PC-9 (cell line): ENCODE results near the gene ZNF831. TPM values are rescaled to one million over a fixed set of nuclear protein-coding genes. Genes with fewer than 3 reads are reported as not detected.

Source experiments
- BruUV-seq: library from RNA; stranded (reverse); fragments of 400-500 nt; replicated peaks from 2 replicates; lab custom pipeline; 2021; lab: Mats Ljungman, UMichigan
- CTCF ChIA-PET: fragments of 300-600 bp; sonication (Branson Sonifier 250); formaldehyde crosslinking; loops from one replicate; lab custom pipeline; 2022; ENCODE audit warnings: antibody characterized with exemption; lab: Charles Lee
- POLR2A ChIA-PET: fragments of 300-600 bp; sonication (Branson Sonifier 250); formaldehyde crosslinking; loops from one replicate; lab custom pipeline; 2022; ENCODE audit warnings: antibody characterized with exemption; ENCODE audit not compliant: unreplicated experiment; lab: Charles Lee
- DNase-seq, 2 experiments: peaks; one replicate each; pipeline versions ENCODE4 v3.0.0 to v3.0.0-alpha.2; 2015 to 2022; ENCODE audit warnings: mixed read lengths in 1 of 2
- H2AFZ ChIP-seq: fragments of 200-600 bp; sonication (generic); 2 replicates; pipeline ENCODE4 v1.8.1; 2017; ENCODE audit warnings: antibody characterized with exemption
- H3F3A ChIP-seq: fragments of 200-600 bp; sonication (generic); 2 replicates; pipeline ENCODE4 v1.8.1; 2017; ENCODE audit warnings: antibody characterized with exemption, mild to moderate bottlenecking, low read depth; ENCODE audit not compliant: insufficient read depth
- H3K27ac ChIP-seq: fragments of 200-600 bp; sonication (generic); 2 replicates; pipeline ENCODE4 v1.6.1; 2016; ENCODE audit warnings: mixed run types
- H3K27me3 ChIP-seq: fragments of 200-600 bp; sonication (generic); 2 replicates; pipeline ENCODE4 v1.6.1; 2016; ENCODE audit warnings: low read depth, mixed run types; ENCODE audit not compliant: insufficient read depth
- H3K36me3 ChIP-seq: fragments of 200-600 bp; sonication (generic); 2 replicates; pipeline ENCODE4 v1.6.1; 2016; ENCODE audit warnings: low read depth, mixed run types
- H3K4me1 ChIP-seq: fragments of 200-600 bp; sonication (generic); replicated peaks from 2 replicates; pipeline ENCODE4 v1.6.1; 2016; ENCODE audit warnings: mixed run types; ENCODE audit not compliant: insufficient read depth
- H3K4me2 ChIP-seq: fragments of 200-600 bp; sonication (generic); 2 replicates; pipeline ENCODE4 v1.6.1; 2017; ENCODE audit warnings: mixed run types
- H3K4me3 ChIP-seq: fragments of 200-600 bp; sonication (generic); 2 replicates; pipeline ENCODE4 v1.6.1; 2016; ENCODE audit warnings: mixed run types
- H3K79me2 ChIP-seq: fragments of 200-600 bp; sonication (generic); 2 replicates; pipeline ENCODE4 v1.6.1; 2017; ENCODE audit warnings: low read depth, mixed run types
- H3K9me2 ChIP-seq: fragments of 200-600 bp; sonication (generic); 2 replicates; pipeline ENCODE4 v1.8.1; 2017; ENCODE audit warnings: mild to moderate bottlenecking; ENCODE audit not compliant: insufficient read depth
- H3K9me3 ChIP-seq: fragments of 200-600 bp; sonication (generic); 2 replicates; pipeline ENCODE4 v1.8.1; 2016; ENCODE audit warnings: low read depth; ENCODE audit not compliant: insufficient read depth
- H4K20me1 ChIP-seq: fragments of 200-600 bp; sonication (generic); 2 replicates; pipeline ENCODE4 v1.8.1; 2017; ENCODE audit not compliant: insufficient read depth
- CTCF ChIP-seq: fragments of 200-600 bp; sonication (generic); conservative IDR thresholded peaks from 2 replicates; pipeline ENCODE4 v1.6.1; 2017; ENCODE audit warnings: mixed run types, antibody characterized with exemption, mild to moderate bottlenecking, moderate library complexity
- EZH2 ChIP-seq: fragments of 200-600 bp; sonication (generic); IDR thresholded peaks from 2 replicates; pipeline ENCODE4 v1.8.0; 2017; ENCODE audit warnings: antibody characterized with exemption, low read depth
- intact Hi-C: fragments of 100-400 bp; cut with micrococcal nuclease; formaldehyde crosslinking; loops from one replicate; pipeline ENCODE4 v1.10.0; 2022; ENCODE audit not compliant: unreplicated experiment
- total RNA-seq: library from RNA; stranded (reverse); gene quantifications from 2 replicates; pipeline ENCODE4 v1.2.3, GENCODE V29; 2021

ZNF831 gene
- total RNA-seq, 1 experiment from 2014 or later: not detected

- H3K4me2 ChIP-seq: no peak overlapping the region
- H3K4me3 ChIP-seq: no peak overlapping the region
- no peaks in the 10 kb centered on the region for H4K20me1 ChIP-seq
- no TSS peak for BruUV-seq
- no peaks in the 10 kb centered on the region for H3K79me2 ChIP-seq
- no peaks in the 10 kb centered on the region for H3K9me3 ChIP-seq
- CTCF ChIA-PET: no interaction called here
- TF ChIP-seq CTCF: no peak
- no peak for TF ChIP-seq EZH2
- no peak overlapping the region for H3K27ac ChIP-seq
- POLR2A ChIA-PET: no interaction called here
- DNase-seq: no peak
- peaks cover 77% of the 10 kb centered on the region for H3K27me3 ChIP-seq
- no peak overlapping the region for H2AFZ ChIP-seq
- no peaks in the 10 kb centered on the region for H3F3A ChIP-seq
- H3K4me1 ChIP-seq: no peaks in the 10 kb centered on the region
- H3K36me3 ChIP-seq: no peaks in the 10 kb centered on the region
- no peaks in the 10 kb centered on the region for H3K9me2 ChIP-seq
- intact Hi-C loops: no loop called here
These were observed 26.1 kb upstream of the ZNF831 start for GRCh38 chr20:59137532-59137931.

DNA sequence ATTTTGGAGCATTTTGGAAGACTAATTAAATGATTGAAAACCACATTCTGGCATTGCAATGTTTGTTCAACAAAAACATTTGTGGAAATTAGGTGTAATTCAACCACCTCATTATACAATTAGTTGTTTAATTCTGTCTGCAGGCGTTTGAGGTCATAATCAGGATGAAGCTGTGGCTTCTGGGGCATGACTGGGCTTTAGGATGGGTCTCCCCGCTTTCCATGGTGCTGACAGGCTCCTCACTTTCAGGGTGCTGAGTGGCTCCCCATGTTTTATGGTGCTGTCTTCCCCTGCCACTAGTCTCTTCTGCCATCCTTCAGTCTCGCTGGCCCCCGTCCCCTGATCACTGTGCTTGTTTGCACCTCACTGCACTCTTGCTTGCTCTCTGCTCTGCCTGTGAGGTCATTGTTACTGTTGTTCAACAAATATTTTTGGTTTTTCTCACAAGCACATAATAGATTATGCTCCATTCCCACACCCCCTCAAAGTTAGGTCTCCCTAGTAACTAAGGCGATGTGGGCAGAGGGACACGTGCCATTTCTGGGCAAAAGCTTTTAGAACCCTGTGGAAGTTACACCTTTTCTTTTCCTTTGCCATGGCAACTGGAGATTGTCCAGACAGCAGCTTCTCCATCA is 25.4 kb upstream of the ZNF831 start:
- no peaks in the 10 kb centered on the region for H3K9me3 ChIP-seq
- no peaks in the 10 kb centered on the region for H3F3A ChIP-seq
- no peak overlapping the region for H3K4me2 ChIP-seq
- no peaks in the 10 kb centered on the region for H3K36me3 ChIP-seq
- H3K27me3 ChIP-seq: peaks cover 78% of the 10 kb centered on the region
- ChIA-PET POLR2A (no interaction called here), CTCF (no interaction called here)
- H4K20me1 ChIP-seq: no peaks in the 10 kb centered on the region
- H3K4me3 ChIP-seq: no peak overlapping the region
- H3K9me2 ChIP-seq: no peaks in the 10 kb centered on the region
- no TSS peak for BruUV-seq
- H3K27ac ChIP-seq: no peak overlapping the region
- no peak for TF ChIP-seq EZH2
- TF ChIP-seq CTCF: no peak
- H3K79me2 ChIP-seq: no peaks in the 10 kb centered on the region
- intact Hi-C loops: no loop called here
- H3K4me1 ChIP-seq: no peaks in the 10 kb centered on the region
- DNase-seq: no peak
- H2AFZ ChIP-seq: no peak overlapping the region

DNA sequence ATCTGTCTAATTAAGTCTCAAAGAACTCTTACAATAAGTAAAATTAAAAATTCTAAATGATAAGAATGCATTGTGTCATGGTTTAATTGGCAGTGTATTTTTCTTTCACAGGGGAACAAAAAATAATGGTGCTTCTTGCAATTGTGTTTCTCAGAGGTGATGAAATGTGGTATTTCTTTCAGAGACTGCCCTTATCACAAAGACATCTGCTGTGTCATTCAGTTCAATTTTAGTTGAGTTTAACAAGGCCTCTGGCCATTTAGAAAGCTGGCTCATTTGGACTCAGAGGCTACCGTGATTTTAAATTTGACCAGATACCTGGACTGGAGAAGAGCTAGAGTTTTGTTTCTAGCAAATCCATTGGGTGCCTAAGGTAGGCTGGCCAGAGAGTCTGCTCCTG is 23.6 kb upstream of the ZNF831 start:
- Histone ChIP-seq H3K79me2 (no peaks in the 10 kb centered on the region), H3K36me3 (no peaks in the 10 kb centered on the region), H3K4me3 (no peak overlapping the region), H3K27me3 (peaks cover 78% of the 10 kb centered on the region), H3K4me2 (no peak overlapping the region), H2AFZ (no peak overlapping the region), H4K20me1 (no peaks in the 10 kb centered on the region), H3F3A (no peaks in the 10 kb centered on the region), H3K9me3 (no peaks in the 10 kb centered on the region), H3K9me2 (no peaks in the 10 kb centered on the region), H3K4me1 (no peaks in the 10 kb centered on the region), H3K27ac (no peak overlapping the region)
- intact Hi-C loops: no loop called here
- no TSS peak for BruUV-seq
- no peak for DNase-seq
- ChIA-PET POLR2A (no interaction called here), CTCF (no interaction called here)
- no peak for TF ChIP-seq CTCF
- TF ChIP-seq EZH2: no peak
